ENCODE measurements around the gene IDNK.

Gene IDNK

DNA sequence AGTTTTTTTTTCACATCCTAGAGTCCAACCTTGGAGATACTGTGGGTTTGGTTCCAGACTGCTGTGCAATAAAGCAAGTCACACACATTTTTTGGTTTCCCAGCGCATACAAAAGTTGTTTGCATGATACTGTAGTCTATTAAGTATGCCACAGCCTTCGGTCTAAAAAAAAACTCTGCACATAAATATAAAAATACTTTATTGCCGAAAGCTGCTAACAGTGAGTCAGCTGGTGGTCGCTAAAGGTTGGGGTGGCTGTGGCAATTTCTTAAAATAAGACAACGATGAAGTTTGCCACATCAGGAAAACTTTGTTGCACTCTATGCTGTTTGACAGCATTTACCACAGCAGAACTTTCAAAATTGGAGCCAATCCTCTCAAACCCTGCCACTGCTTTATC is 47.4 kb downstream of the IDNK start:
- TF ChIP-seq POLR2AphosphoS5 (IDR thresholded peaks at IDR 0.05; ENCODE audit: low read depth) (no peak), SPI1 (IDR thresholded peaks at IDR 0.05; ENCODE audit: borderline replicate concordance, low read depth) (no peak), CTCF (IDR thresholded peaks at IDR 0.05; ENCODE audit: insufficient read depth, low read length) (no peak), GABPA (IDR thresholded peaks at IDR 0.05; ENCODE audit: low read depth) (no peak)
- TF ChIP-seq, protein P1, sequence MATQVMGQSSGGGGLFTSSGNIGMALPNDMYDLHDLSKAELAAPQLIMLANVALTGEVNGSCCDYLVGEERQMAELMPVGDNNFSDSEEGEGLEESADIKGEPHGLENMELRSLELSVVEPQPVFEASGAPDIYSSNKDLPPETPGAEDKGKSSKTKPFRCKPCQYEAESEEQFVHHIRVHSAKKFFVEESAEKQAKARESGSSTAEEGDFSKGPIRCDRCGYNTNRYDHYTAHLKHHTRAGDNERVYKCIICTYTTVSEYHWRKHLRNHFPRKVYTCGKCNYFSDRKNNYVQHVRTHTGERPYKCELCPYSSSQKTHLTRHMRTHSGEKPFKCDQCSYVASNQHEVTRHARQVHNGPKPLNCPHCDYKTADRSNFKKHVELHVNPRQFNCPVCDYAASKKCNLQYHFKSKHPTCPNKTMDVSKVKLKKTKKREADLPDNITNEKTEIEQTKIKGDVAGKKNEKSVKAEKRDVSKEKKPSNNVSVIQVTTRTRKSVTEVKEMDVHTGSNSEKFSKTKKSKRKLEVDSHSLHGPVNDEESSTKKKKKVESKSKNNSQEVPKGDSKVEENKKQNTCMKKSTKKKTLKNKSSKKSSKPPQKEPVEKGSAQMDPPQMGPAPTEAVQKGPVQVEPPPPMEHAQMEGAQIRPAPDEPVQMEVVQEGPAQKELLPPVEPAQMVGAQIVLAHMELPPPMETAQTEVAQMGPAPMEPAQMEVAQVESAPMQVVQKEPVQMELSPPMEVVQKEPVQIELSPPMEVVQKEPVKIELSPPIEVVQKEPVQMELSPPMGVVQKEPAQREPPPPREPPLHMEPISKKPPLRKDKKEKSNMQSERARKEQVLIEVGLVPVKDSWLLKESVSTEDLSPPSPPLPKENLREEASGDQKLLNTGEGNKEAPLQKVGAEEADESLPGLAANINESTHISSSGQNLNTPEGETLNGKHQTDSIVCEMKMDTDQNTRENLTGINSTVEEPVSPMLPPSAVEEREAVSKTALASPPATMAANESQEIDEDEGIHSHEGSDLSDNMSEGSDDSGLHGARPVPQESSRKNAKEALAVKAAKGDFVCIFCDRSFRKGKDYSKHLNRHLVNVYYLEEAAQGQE (IDR thresholded peaks at IDR 0.05; ENCODE audit: insufficient replicate concordance, low read depth), result no peak

DNA sequence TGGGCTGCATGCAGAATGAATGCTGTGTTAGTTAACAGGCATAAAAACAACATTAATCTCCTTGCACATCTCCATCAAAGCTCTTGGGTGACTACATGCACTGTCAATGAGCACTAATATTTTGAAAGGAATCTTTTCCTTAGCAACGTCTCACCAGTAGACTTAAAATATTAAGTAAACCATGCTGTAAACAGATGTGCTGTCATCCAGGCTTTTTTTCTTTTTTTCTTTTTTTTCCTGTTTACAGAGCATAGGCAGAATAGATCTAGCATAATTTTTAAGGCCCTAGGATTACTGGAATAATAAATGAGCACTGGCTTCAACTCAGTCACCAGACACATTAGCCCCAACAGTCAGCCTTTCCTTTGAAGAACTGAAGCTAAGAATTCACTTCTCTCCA is 48.5 kb downstream of the IDNK start:
- no peaks in the 10 kb centered on the region for H3K27me3 ChIP-seq (ENCODE audit: insufficient read depth, poor library complexity, severe bottlenecking)
- H3K4me3 ChIP-seq (replicated peaks; ENCODE audit: insufficient read depth, low read length), result no peak overlapping the region
- DNase-seq (ENCODE audit: low read depth in 1 of 2, low spot score in 1 of 2), result no peak
- no peak overlapping the region for H3K27ac ChIP-seq (replicated peaks)
- TF ChIP-seq GABPA (IDR thresholded peaks at IDR 0.05; ENCODE audit: low read depth) (no peak), SPI1 (IDR thresholded peaks at IDR 0.05; ENCODE audit: borderline replicate concordance, low read depth) (no peak), CTCF (IDR thresholded peaks at IDR 0.05; ENCODE audit: insufficient read depth, low read length) (no peak), POLR2AphosphoS5 (IDR thresholded peaks at IDR 0.05; ENCODE audit: low read depth) (no peak)
- TF ChIP-seq, protein P1 (IDR thresholded peaks at IDR 0.05; ENCODE audit: insufficient replicate concordance, low read depth), result no peak

More for the DNA sequence above, 47.4 kb downstream of the IDNK start:
- no peaks in the 10 kb centered on the region for H3K27me3 ChIP-seq (ENCODE audit: insufficient read depth, poor library complexity, severe bottlenecking)
- no peak overlapping the region for H3K4me3 ChIP-seq (replicated peaks; ENCODE audit: insufficient read depth, low read length)
- no peak for DNase-seq (ENCODE audit: low read depth in 1 of 2, low spot score in 1 of 2)
- H3K27ac ChIP-seq (replicated peaks), result no peak overlapping the region

DNA sequence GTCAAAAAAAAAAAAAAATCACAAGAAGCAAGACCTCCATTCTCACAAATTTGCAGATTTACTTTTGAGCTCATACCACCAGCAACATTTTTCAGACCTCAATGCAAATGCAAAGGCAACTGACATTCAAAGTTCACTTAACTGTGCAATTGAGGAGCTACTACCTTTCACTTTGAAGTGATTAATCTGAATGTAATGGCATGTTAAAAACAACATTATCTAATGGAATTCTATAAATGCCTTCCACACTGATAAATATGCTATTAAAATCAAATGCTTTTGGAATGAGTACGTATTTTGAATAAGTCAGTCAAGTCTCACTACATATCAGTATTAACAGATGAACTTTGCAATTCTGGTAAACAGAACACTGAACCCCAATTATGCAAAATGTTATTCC is 52.5 kb downstream of the IDNK start:
- no peak for TF ChIP-seq SPI1 (IDR thresholded peaks at IDR 0.05; ENCODE audit: borderline replicate concordance, low read depth)
- TF ChIP-seq GABPA (IDR thresholded peaks at IDR 0.05; ENCODE audit: low read depth), result no peak

GRCh38 chr9:83677596-83677995 is 54.7 kb downstream of the IDNK start:
- TF ChIP-seq CTCF (IDR thresholded peaks at IDR 0.05; ENCODE audit: insufficient read depth, low read length), result no peak
- no peak for TF ChIP-seq GABPA (IDR thresholded peaks at IDR 0.05; ENCODE audit: low read depth)
- no peak for TF ChIP-seq SPI1 (IDR thresholded peaks at IDR 0.05; ENCODE audit: borderline replicate concordance, low read depth)
- TF ChIP-seq, protein P1 (IDR thresholded peaks at IDR 0.05; ENCODE audit: insufficient replicate concordance, low read depth), result no peak
- no peak for TF ChIP-seq POLR2AphosphoS5 (IDR thresholded peaks at IDR 0.05; ENCODE audit: low read depth)
- Histone ChIP-seq H3K27ac (replicated peaks) (no peak overlapping the region), H3K4me3 (replicated peaks; ENCODE audit: insufficient read depth, low read length) (no peak overlapping the region), H3K27me3 (ENCODE audit: insufficient read depth, poor library complexity, severe bottlenecking) (no peaks in the 10 kb centered on the region)
- DNase-seq (ENCODE audit: low read depth in 1 of 2, low spot score in 1 of 2), result no peak

More for the DNA sequence above, 52.5 kb downstream of the IDNK start:
- Histone ChIP-seq H3K4me3 (replicated peaks; ENCODE audit: insufficient read depth, low read length) (no peak overlapping the region), H3K27me3 (ENCODE audit: insufficient read depth, poor library complexity, severe bottlenecking) (no peaks in the 10 kb centered on the region), H3K27ac (replicated peaks) (no peak overlapping the region)
- DNase-seq (ENCODE audit: low read depth in 1 of 2, low spot score in 1 of 2), result no peak

All from HL-60 (cell line).